ENCODE data around the gene MGST1.

Gene MGST1

DNA sequence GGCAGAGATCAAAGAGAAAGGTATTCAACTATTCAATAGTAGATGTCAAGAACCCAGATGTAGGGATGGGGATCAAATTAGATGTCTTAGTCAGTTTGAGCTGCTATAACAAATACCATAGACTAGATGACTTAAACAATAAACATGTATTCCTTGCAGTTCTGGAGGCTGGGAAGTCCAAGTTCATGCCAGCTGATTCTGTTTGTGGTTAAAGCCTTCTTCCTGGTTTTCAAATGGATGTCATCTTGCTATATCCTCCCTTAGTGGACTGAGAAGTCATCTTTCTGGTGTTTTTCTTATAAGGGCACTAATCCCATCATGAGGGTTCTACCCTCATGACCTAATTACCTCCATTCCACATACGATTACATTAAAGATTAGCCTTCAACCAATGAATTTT is 19.5 kb upstream of the MGST1 start:
- H3K4me3 ChIP-seq (ENCODE audit: low read depth, low read length): no peak overlapping the region
- DNase-seq (ENCODE audit: low read depth, low spot score): no peak
- ChIA-PET POLR2A (no interaction called here), CTCF (no interaction called here)
- TF ChIP-seq, protein P1, sequence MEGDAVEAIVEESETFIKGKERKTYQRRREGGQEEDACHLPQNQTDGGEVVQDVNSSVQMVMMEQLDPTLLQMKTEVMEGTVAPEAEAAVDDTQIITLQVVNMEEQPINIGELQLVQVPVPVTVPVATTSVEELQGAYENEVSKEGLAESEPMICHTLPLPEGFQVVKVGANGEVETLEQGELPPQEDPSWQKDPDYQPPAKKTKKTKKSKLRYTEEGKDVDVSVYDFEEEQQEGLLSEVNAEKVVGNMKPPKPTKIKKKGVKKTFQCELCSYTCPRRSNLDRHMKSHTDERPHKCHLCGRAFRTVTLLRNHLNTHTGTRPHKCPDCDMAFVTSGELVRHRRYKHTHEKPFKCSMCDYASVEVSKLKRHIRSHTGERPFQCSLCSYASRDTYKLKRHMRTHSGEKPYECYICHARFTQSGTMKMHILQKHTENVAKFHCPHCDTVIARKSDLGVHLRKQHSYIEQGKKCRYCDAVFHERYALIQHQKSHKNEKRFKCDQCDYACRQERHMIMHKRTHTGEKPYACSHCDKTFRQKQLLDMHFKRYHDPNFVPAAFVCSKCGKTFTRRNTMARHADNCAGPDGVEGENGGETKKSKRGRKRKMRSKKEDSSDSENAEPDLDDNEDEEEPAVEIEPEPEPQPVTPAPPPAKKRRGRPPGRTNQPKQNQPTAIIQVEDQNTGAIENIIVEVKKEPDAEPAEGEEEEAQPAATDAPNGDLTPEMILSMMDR (IDR thresholded peaks at IDR 0.05; ENCODE audit: insufficient read depth, low read length, missing control alignments): no peak

DNA sequence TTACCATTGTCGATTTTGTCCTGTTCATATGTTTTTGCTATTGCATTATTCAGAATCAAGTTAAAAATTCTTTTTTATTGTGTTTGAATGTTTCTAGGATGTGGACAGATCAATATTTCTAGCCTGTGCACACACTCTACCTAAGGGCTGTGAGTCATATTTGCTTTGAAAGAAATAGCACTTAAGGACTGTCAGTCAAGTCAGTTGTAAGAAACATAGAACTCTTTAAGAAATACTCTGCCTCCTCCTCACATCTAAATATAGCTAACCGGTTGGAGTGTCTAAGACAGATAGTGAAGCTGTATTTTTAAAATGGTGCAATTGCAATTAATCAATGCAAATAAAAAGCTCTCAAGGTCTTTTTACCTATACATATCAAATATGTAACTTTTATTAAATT is 17.9 kb upstream of the MGST1 start:
- no peak for DNase-seq (ENCODE audit: low read depth, low spot score)
- ChIA-PET POLR2A (no interaction called here), CTCF (no interaction called here)
- TF ChIP-seq, protein P1 (IDR thresholded peaks at IDR 0.05; ENCODE audit: insufficient read depth, low read length, missing control alignments): no peak
- no peak overlapping the region for H3K4me3 ChIP-seq (ENCODE audit: low read depth, low read length)

DNA sequence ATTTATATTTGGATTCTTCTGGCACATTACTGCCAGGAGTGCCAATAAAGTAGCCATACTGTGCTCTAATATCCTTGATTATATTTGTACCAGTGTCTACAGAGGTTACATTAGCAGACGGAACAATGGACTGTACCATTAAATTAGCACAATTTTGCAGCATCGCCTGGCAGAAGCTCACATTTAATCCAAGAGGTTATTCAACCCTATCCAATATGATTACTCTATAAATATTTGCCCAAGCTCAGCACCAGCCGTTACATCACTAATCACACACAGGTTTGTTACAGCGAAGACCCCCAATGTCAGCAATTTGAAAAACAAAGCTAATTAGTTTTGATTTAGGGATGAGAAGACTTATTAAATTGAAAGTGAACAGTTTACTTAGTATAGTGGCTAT is 16.9 kb upstream of the MGST1 start:
- TF ChIP-seq, protein P1 (IDR thresholded peaks at IDR 0.05; ENCODE audit: insufficient read depth, low read length, missing control alignments): no peak
- CTCF ChIA-PET: no interaction called here
- DNase-seq (ENCODE audit: low read depth, low spot score): no peak
- H3K4me3 ChIP-seq (ENCODE audit: low read depth, low read length): no peak overlapping the region
- POLR2A ChIA-PET: no interaction called here

DNA sequence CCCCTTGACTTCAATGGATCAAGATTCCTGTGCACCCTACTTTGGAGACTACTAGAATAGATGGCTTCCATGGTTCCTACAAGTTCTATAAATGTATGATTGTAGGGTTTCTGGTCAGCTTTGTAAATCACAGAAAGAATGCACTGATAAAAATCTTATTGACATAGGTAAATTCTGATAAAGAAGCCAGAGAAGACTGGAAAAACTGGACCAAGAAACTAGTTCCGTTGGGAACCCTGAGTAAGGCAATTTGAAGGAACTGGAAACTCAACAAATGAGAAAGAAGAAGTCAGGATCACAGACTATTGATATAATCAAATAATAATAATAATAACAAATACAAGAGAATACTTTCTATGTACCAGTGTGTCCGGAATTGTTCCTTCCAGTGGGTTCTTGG is 15.4 kb upstream of the MGST1 start:
- TF ChIP-seq, protein P1 (IDR thresholded peaks at IDR 0.05; ENCODE audit: insufficient read depth, low read length, missing control alignments): no peak
- no peak overlapping the region for H3K4me3 ChIP-seq (ENCODE audit: low read depth, low read length)
- CTCF ChIA-PET: no interaction called here
- POLR2A ChIA-PET: no interaction called here
- no peak for DNase-seq (ENCODE audit: low read depth, low spot score)

DNA sequence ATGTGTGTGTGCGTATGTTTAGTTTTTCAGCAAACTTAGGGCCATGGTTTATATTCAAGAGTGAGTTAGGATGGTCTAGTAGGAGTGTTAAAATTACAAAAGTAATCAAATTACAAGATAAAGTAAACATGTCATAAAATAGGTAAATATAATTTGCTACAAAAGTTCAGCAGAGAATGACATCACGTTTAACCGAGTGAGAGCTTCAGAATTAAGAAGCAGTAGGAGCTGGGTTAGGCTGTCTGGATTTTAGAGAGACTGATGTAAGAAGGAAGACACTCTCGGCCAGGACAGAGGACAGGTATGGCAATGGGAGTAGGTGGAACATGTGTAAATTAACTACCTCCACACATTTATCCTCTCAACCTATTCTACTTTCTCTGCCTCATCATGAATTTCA is 11.6 kb upstream of the MGST1 start:
- TF ChIP-seq, protein P1 (IDR thresholded peaks at IDR 0.05; ENCODE audit: insufficient read depth, low read length, missing control alignments): no peak
- no peak for DNase-seq (ENCODE audit: low read depth, low spot score)
- ChIA-PET POLR2A (no interaction called here), CTCF (no interaction called here)
- H3K4me3 ChIP-seq (ENCODE audit: low read depth, low read length): no peak overlapping the region

DNA sequence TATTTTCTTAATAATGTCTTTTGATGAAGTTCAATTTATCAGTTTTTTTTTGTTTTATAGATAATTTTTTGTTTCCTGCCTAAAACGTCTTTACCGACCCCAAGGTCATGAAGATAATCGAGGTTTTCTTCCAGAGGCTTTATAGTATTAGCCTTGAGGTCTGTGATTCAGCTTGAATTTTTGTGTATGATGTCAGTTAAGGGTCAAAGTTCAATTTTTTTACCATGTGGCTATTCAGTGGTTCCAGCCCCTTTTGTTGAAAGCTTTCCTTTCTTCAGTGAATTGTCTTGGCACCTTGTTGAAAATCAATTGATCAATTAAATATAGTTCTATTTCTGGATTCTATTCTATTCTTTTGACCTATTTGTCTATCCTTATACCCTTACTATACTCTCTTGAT is 3.2 kb upstream of the MGST1 start:
- H3K4me3 ChIP-seq (ENCODE audit: low read depth, low read length): no peak overlapping the region
- no peak for DNase-seq (ENCODE audit: low read depth, low spot score)
- CTCF ChIA-PET: no interaction called here
- POLR2A ChIA-PET: no interaction called here
- TF ChIP-seq, protein P1 (IDR thresholded peaks at IDR 0.05; ENCODE audit: insufficient read depth, low read length, missing control alignments): no peak
